Measurements from ENCODE around the gene ITGA7.

DNA sequence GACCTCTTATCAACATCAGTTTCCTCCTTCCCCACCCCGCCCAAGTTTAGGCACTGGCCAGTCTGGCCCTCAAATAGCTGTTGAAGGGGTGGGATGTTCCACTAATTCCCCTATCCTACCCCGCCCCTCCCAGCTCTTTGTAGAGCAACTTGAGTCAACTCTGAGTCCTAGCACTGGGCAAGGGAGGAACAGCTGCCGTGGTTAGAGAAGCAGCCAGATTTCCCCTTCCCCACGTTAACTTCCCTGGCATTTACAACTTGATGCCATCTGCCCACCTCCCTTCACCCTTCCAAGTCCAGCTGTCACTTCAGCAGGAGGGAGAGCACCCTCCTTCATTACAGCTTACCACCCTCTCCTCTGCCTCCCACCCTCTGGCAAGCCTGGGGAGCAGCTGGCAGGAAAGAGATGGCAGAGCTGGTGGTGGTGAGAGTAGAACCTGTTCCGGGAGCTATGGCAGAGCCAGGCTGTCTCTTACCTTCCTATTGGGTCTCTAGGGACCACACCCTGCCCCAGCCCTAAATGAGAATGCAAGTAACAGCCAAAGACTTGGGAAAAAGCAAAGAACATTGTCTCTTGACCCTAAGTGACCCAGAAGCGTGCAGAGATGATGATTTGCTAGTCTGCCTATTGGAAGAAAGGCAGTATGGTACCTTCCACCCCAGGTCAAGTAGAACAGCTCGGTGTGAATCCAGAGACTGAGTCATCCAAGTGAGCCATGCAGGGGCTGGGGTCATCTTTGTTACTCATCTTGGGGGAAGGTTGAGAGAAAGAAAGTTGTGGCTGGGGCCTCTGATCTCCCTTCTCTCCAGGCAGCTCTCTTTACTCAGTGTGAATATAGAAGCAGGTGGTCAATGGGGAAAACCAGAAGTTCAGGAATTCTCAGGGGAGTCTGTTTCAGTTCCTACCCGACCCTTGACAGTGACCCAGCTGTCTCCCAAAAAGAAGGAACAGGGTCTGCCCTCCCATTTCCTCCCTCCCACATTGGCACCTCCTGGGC lies 9.6 kb upstream of the ITGA7 start:
- TF ChIP-seq, protein P1, sequence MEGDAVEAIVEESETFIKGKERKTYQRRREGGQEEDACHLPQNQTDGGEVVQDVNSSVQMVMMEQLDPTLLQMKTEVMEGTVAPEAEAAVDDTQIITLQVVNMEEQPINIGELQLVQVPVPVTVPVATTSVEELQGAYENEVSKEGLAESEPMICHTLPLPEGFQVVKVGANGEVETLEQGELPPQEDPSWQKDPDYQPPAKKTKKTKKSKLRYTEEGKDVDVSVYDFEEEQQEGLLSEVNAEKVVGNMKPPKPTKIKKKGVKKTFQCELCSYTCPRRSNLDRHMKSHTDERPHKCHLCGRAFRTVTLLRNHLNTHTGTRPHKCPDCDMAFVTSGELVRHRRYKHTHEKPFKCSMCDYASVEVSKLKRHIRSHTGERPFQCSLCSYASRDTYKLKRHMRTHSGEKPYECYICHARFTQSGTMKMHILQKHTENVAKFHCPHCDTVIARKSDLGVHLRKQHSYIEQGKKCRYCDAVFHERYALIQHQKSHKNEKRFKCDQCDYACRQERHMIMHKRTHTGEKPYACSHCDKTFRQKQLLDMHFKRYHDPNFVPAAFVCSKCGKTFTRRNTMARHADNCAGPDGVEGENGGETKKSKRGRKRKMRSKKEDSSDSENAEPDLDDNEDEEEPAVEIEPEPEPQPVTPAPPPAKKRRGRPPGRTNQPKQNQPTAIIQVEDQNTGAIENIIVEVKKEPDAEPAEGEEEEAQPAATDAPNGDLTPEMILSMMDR (conservative IDR thresholded peaks at IDR 0.05; ENCODE audit: low read depth, low read length) = no peak
- no peak for TF ChIP-seq EZH2 (IDR thresholded peaks at IDR 0.05; ENCODE audit: borderline replicate concordance, low read depth, low read length, poor library complexity, severe bottlenecking)
